Ovary (tissue), 3 donors: ENCODE results near the gene AMMECR1L.

ENCODE experiments used
- CTCF ChIP-seq, 3 donors: fragments of 450-650 bp in 2 of 3; fragments of 200-600 bp in 1 of 3; IDR thresholded peaks; one replicate each; pipeline versions ENCODE4 v1.5.1 to v1.8.0; 2016 to 2022; ENCODE audit warnings: antibody characterized with exemption in 3 of 3, mild to moderate bottlenecking in 1 of 3
- POLR2A ChIP-seq: fragments of 450-650 bp; IDR thresholded peaks from one replicate; pipeline ENCODE4 v1.6.1; 2017; ENCODE audit warnings: antibody characterized with exemption, mild to moderate bottlenecking, moderate library complexity
- donor health status: DM: no; HTN: no; CAD: no.

DNA sequence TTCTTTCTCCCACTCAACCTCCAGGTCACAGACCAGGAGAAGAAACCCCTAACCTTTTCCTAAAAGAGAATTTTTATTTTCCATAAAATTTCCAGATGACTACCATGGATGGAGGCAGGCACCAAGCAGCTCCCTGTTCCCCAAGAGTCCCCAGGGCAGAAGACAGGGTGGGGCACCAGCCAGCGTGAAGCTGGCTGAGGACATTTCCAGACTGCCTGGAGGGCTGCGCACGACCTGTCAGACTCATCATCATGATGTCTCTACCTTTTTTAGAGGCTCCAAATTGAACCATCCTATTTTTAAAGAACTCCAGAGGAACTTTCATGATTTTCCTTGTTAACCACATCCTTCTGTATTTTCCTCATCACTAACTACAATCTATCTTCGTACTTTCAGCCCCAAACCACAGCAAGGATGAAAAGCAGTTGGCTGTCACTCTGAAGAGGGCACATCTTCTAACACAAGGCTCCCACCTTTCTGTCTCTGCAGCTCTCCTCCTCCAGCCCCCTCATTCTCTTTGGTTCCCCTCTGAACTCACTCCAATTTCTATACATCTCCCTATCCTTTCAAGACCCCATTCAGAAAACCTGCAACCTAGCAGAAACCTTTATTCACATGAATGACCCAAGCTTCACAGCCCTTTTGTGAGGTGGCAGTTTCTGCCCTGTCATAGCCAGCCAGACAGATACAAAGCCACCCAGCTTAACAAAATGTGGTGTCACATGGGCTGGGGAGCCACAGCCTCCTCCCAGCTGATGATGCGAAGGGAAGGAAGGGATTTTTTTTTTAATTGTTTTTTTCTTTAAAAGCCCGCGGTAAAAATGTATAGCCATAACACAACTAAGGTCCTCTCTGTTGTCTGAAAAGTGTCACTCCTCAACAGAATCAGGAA lies 11.1 kb downstream of the AMMECR1L start:
- TF ChIP-seq CTCF (IDR thresholded peaks at IDR 0.05), result no peak
- TF ChIP-seq POLR2A, result no peak
